HL-60 (cell line): ENCODE results near the gene TMEM52.

ENCODE experiments used
- DNase-seq, 2 experiments: peaks; one replicate each; pipeline ENCODE4 v3.0.0-alpha.2; 2010 to 2020; ENCODE audit warnings: low read depth in 1 of 2, low spot score in 1 of 2
- H3K27ac ChIP-seq: fragments of 250-450 bp; sonication (Bioruptor Pico); replicated peaks from 2 replicates; pipeline ENCODE4 v1.5.1; 2020; ENCODE audit warnings: mild to moderate bottlenecking, moderate library complexity
- H3K27me3 ChIP-seq: fragments of 250-450 bp; sonication (Bioruptor Pico); 2 replicates; pipeline ENCODE4 v1.5.1; 2021; ENCODE audit warnings: mild to moderate bottlenecking, moderate library complexity; ENCODE audit not compliant: insufficient read depth, poor library complexity, severe bottlenecking
- H3K4me3 ChIP-seq: replicated peaks from 2 replicates; pipeline ENCODE4 v1.5.1; 2011; ENCODE audit warnings: mild to moderate bottlenecking, control low read depth, low read length; ENCODE audit not compliant: insufficient read depth
- GABPA ChIP-seq: IDR thresholded peaks from 2 replicates; pipeline ENCODE4 v1.6.1; 2012; ENCODE audit warnings: low read depth
- POLR2AphosphoS5 ChIP-seq: IDR thresholded peaks from 2 replicates; pipeline ENCODE4 v1.6.1; 2012; ENCODE audit warnings: low read depth
- SPI1 ChIP-seq: IDR thresholded peaks from 2 replicates; pipeline ENCODE4 v1.6.1; 2012; ENCODE audit warnings: low read depth, mild to moderate bottlenecking, borderline replicate concordance
- TF ChIP-seq, protein P1 (sequence below): IDR thresholded peaks from 2 replicates; pipeline ENCODE4 v1.6.1; 2012; ENCODE audit warnings: low read depth; ENCODE audit not compliant: insufficient replicate concordance
- TF ChIP-seq, protein P2 (sequence below): IDR thresholded peaks from one replicate; pipeline ENCODE4 v1.5.1; 2011; ENCODE audit warnings: low read length, control low read depth, inconsistent platforms; ENCODE audit not compliant: insufficient read depth

Gene TMEM52

DNA sequence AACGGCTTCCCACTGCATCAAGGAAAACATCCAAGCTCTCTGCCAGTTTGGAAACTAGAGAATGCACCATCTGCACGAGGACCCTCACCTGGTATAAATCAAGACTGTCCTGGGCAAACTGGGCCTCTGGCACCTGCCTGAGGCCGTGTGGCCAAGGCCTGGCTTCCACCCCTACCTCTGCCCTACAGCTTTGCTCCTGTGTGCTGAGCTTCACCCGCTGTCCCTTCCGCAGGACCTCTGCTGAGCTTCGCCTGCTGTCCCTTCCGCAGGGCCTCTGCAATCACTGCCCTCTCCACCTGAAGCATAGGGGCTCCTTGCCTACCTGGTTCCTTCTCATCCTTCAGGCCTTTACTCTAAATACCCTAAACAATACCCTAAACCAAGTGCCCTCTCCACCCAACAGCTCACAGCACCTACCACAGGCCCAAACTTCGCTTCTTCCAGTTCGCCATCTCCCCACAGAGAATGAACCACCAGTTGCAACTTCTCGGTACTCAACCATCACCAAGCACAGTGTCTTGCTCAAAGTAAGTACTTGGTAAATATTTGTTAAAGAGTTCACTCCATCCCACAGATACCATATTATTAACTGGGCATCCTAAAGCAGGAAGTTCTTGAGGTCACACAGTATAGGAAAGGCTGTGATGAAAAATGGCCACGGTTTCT, 46.6 kb downstream of the TMEM52 start:
- Histone ChIP-seq H3K4me3 (no peak overlapping the region), H3K27me3 (no peaks in the 10 kb centered on the region), H3K27ac (no peak overlapping the region)
- DNase-seq = no peak
- TF ChIP-seq, protein P1, sequence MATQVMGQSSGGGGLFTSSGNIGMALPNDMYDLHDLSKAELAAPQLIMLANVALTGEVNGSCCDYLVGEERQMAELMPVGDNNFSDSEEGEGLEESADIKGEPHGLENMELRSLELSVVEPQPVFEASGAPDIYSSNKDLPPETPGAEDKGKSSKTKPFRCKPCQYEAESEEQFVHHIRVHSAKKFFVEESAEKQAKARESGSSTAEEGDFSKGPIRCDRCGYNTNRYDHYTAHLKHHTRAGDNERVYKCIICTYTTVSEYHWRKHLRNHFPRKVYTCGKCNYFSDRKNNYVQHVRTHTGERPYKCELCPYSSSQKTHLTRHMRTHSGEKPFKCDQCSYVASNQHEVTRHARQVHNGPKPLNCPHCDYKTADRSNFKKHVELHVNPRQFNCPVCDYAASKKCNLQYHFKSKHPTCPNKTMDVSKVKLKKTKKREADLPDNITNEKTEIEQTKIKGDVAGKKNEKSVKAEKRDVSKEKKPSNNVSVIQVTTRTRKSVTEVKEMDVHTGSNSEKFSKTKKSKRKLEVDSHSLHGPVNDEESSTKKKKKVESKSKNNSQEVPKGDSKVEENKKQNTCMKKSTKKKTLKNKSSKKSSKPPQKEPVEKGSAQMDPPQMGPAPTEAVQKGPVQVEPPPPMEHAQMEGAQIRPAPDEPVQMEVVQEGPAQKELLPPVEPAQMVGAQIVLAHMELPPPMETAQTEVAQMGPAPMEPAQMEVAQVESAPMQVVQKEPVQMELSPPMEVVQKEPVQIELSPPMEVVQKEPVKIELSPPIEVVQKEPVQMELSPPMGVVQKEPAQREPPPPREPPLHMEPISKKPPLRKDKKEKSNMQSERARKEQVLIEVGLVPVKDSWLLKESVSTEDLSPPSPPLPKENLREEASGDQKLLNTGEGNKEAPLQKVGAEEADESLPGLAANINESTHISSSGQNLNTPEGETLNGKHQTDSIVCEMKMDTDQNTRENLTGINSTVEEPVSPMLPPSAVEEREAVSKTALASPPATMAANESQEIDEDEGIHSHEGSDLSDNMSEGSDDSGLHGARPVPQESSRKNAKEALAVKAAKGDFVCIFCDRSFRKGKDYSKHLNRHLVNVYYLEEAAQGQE = no peak
- TF ChIP-seq GABPA (no peak), SPI1 (no peak), POLR2AphosphoS5 (no peak; the same call in 1 of the 2 replicates)
- TF ChIP-seq, protein P2, sequence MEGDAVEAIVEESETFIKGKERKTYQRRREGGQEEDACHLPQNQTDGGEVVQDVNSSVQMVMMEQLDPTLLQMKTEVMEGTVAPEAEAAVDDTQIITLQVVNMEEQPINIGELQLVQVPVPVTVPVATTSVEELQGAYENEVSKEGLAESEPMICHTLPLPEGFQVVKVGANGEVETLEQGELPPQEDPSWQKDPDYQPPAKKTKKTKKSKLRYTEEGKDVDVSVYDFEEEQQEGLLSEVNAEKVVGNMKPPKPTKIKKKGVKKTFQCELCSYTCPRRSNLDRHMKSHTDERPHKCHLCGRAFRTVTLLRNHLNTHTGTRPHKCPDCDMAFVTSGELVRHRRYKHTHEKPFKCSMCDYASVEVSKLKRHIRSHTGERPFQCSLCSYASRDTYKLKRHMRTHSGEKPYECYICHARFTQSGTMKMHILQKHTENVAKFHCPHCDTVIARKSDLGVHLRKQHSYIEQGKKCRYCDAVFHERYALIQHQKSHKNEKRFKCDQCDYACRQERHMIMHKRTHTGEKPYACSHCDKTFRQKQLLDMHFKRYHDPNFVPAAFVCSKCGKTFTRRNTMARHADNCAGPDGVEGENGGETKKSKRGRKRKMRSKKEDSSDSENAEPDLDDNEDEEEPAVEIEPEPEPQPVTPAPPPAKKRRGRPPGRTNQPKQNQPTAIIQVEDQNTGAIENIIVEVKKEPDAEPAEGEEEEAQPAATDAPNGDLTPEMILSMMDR = no peak

DNA sequence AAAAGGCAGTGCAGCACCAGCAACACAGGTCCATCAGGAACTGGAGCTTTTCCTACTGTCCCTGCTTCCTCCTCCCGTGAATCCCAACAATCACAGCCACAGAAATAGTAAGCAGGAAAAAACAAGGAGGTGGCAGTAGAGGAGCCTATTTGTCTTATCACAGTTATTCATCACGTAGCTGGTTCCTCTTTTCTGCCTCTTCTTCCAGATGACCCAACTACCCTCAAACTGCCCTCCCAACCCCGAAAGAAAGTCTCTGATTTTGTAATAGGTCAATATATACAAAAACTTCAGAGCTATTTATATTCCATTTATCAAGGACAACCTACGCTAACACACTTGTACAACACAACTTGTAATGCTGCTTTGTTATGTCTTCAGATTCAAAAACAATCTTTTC, 49.6 kb downstream of the TMEM52 start:
- H3K4me3 ChIP-seq = no peak overlapping the region
- TF ChIP-seq, protein P2 = no peak
- TF ChIP-seq GABPA (no peak), POLR2AphosphoS5 (no peak), SPI1 (peak; percentile 60; the same call in 1 of the 2 replicates)
- TF ChIP-seq, protein P1 = no peak
- H3K27ac ChIP-seq = no peak overlapping the region
- peak in 1 of 2 experiments; percentile 38 for DNase-seq
- H3K27me3 ChIP-seq = no peaks in the 10 kb centered on the region
